HG03135 (cell line): ENCODE results near the gene G3BP2.
"Not testable (repeated sequence)": the region's sequence is repeated elsewhere in the genome, so short reads cannot be mapped to it uniquely, and the experiment has no call there.

ENCODE experiments used
- ATAC-seq: cut with Tn5 transposase; IDR thresholded peaks from one replicate; pipeline ENCODE4 v1.9.1; 2021; ENCODE audit warnings: mild to moderate bottlenecking, moderate library complexity; ENCODE audit not compliant: unreplicated experiment

The G3BP2 gene

DNA sequence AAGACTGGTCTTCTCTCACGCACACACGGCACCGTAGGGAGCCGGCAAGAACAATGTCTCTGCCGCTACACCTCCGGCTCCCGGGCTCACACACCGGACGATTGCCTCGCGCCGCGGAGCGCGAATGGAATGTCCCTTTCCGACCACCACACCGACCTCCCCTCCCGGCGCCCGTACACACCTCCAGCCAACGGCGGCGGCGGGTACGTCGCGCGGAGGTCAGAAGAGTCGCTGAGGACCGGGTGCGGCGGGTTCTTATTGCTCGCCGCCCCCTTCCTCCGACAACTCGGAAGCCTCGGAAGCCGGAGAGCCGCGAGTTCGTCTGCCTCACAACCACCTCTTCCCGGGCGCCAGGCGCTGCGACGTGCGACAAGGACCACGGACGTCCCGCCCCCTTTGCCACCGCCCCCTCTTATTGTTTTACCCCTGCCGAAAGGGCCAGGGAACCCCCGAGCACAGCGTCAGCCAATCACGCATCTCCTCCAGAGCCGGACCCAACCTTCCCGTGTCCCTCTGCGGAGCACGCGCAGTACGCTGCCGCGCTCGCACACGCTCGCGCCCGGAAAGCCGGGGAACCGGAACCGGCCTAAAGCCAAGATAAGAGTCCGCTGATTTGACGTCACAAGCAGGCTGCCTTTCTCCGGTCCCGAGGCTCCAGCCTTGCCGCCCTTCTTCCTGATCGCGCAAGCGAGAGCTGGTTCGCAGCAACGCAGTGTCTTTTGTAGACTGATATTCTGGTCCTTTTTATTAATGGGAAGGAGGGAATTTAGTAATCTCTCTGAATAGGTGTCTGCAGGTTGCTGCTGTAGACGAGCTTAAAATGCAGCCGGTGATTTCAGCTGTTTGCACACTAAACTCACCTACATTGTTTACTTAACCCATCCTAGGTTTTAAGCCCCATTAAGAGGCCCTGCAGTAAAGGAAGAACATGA lies at the start of gene G3BP2:
Gene G3BP2 (minus strand): TSS at position 385 of the 932 bp plus-strand sequence. CDS start 11,386 bp downstream, outside the sequence.
- ATAC-seq, result peak; percentile 93

DNA sequence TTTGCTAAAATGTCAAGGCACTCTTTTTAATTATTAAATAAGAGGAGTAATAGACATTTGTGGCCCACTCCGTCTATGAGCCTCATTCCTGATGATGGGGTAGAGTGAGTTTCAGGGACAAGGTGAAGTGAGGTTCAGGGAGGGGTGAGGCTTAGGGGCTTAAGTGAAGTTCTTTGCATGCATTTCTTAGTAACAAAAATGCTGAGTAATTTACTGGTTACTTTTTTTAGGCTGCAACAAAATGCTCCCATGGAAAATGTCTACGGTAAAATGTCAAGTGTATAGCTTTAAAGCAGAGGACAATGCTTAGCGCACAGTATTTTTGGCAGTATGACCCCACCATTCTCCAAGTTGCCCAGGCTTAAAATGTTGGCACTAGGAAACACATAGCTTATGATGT lies 49.2 kb upstream of the G3BP2 start:
- no peak for ATAC-seq

DNA sequence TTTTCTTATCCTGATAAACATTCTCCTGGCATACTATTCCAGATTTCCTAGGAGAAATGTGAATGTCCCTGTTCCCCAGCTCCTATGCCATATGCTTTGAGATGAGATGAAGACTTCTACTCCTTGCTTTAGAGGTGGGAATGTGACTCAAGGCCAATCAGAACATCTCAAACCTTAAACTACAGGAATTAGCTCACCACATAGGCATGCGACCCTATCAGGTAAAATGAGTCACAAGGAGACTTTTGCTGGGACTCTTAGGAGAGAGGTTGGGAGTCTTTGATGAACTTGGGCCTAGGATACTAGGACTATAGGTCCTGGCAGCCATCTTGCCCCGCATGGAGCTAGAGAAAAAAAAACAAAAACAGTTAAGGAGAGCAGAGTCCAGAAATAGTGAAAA lies 45.3 kb upstream of the G3BP2 start:
- no peak for ATAC-seq

GRCh38 chr4:75717408-75717807 lies 44.2 kb upstream of the G3BP2 start:
- ATAC-seq, result no peak

GRCh38 chr4:75716054-75716453 lies 42.8 kb upstream of the G3BP2 start:
- not testable (repeated sequence) for ATAC-seq

- peak; percentile 52 for ATAC-seq
These were observed 42.0 kb upstream of the G3BP2 start for GRCh38 chr4:75715105-75715799.

GRCh38 chr4:75714704-75715103 lies 41.5 kb upstream of the G3BP2 start:
- no peak for ATAC-seq

GRCh38 chr4:75714011-75714410 lies 40.8 kb upstream of the G3BP2 start:
- ATAC-seq, result no peak

- ATAC-seq, result no peak
These were observed 37.0 kb upstream of the G3BP2 start for GRCh38 chr4:75710246-75710645.

- no peak for ATAC-seq
These were observed 35.0 kb upstream of the G3BP2 start for GRCh38 chr4:75708218-75708691.

DNA sequence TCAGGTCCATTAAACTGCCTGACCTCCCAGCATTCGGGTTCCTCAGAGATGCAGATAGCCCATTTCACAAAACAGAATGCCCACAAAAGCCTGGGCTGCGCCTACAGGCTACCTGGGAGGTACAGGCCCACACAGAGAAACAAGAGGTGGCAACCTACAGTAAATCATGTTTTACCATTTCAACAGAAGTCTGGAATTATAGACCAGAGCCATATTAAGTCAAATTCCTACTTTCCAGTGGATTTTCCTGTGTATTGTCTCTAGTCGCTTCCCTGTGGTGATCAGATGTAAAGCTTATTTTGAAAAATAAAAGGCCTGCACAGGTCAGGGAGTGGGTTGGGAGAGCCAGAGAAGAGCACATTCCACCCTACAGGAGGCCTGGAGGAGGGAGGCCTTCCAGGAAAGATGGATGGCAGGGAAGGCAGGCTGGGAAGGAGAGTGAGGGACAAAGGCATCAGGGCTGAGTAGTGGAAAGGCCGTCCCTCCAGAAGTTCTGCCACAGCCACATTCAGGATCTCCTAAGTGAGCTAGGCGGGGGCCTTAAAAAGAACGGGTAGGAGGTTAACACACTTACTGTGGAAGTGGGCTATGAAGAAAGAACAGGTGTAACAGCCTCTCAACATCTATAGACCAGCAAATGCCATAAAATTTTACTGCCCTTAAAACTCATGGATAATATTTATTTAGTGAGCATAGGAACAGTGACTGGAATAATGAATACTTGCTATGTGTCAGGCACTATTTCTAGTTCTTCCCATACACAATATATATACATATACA lies 32.2 kb upstream of the G3BP2 start:
- no peak for ATAC-seq

GRCh38 chr4:75702919-75703411 lies 29.8 kb upstream of the G3BP2 start:
- ATAC-seq, result no peak

GRCh38 chr4:75699299-75699698 lies 26.1 kb upstream of the G3BP2 start:
- no peak for ATAC-seq

- peak; percentile 23 for ATAC-seq
These were observed 25.7 kb upstream of the G3BP2 start for GRCh38 chr4:75698963-75699228.

DNA sequence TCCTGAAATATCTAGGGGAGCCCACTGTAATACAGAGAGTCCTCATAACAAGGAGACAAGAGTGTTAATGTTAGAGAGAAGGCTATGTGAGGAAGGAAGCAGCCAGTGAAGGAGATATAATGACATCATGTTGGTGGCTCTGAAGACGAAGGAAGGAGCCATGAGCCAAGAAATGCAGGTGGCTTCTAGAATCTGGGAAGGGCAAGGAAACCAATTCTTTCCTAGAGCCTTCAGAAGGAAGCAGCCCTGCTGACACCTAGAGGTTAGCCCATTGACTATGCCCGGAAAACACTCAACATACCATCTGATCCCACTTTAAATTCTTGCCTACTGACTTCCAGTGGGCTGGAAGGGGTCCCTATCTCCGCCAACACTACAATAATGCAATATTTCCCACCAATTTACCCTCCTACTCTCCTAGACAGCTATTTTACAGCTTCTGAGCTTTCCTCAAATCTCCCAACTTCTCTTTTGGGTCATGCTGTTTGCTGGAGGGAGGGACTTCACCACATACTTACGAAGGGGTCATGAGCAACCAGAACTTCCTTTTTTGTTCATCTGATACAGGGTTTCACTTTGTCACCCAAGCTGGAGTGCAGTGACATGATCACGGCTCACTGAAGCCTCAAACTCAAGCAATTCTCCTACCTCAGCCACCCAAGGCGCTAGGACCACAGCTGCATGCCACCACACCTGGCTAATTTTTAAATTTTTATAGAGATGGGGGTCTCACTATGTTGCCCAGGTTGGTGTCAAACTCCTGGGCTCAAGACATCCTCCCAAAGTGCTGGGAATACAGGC lies 25.2 kb upstream of the G3BP2 start:
- ATAC-seq, result peak; percentile 96

GRCh38 chr4:75696581-75696980 lies 23.4 kb upstream of the G3BP2 start:
- ATAC-seq, result no peak

- peak; percentile 43 for ATAC-seq
These were observed 22.9 kb upstream of the G3BP2 start for GRCh38 chr4:75696071-75696470.

DNA sequence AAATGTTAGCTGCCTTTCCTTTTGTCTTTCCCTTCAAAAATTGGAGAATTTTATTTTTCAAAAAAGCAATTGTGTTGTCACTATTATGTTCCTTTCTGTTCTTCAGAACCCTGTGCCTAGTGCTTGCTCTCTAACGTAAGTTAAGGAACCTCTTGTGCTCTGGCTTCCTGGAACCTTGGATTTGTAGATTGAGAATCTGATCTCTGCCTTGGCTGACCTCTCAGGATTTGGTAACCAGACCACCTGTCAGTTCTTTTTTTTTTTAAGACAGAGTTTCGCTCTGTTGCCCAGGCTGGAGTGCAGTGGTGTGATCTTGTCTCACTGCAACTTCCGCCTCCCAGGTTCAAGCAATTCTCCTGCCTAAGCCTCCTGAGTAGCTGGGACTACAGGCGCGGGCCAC lies 18.9 kb upstream of the G3BP2 start:
- not testable (repeated sequence) for ATAC-seq

- ATAC-seq, result not testable (repeated sequence)
These were observed 13.9 kb upstream of the G3BP2 start for GRCh38 chr4:75687125-75687524.

DNA sequence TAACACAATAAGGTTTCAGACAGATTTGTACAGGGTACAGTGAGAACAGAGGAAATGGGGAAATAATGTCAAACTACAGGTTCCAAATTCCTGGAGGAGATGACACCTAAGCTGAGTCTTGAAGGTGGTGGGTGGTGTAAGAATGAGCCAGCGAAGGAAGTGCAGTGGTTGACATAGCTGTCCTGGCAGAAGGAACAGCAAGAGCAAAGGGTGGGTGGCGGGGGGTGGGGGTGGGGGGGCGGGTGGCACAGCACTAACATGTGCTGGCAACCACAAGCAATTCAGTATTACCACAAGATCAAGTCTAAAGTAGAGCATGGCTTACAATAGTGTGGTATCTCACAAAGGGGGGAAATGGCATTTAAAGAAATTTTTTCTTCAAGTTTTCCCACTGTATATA lies 13.1 kb upstream of the G3BP2 start:
- no peak for ATAC-seq
